Measurements from ENCODE around the gene C13orf46. TPM values are rescaled to one million over a fixed set of nuclear protein-coding genes. Genes with fewer than 3 reads are reported as not detected.

C13orf46 gene
- total RNA-seq, 4 donors from 2014 or later: not detected

DNA sequence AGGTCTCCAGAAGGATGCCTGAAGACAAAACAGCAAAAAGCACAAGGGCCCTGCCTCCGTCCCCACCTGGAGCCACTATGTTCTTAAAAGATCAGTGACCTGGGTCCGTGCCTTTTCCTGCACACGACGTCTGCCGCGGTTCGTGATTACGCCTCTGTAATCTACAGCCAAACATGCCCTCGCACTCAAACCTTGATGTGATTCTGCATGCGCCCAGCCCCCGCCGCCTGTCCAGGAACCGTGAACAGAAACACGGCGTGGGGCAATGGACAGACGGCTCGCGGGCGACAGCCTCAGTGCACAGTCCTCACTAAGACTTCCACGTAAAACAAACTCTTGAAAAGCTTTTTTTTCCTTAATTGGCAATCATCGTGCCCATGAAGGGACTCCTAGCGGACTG is 15.5 kb downstream of the C13orf46 start:
- WGBS, 2 donors: 92 to 94% methylated on average over 21 to 22 of the region's 22 CpGs
- no peaks in the 10 kb centered on the region for H3K4me1 ChIP-seq
- no peaks in the 10 kb centered on the region for H3K36me3 ChIP-seq
- no peak overlapping the region for H3K27ac ChIP-seq
- no peak for TF ChIP-seq CTCF (IDR thresholded peaks at IDR 0.05)
- TF ChIP-seq POLR2A (IDR thresholded peaks at IDR 0.05): no peak
- H3K27me3 ChIP-seq: no peaks in the 10 kb centered on the region
- intact Hi-C loops (cut with DNase I): no loop called here
- H3K4me3 ChIP-seq: no peak overlapping the region
- H3K9me3 ChIP-seq: peaks cover 0 to 4% (median 0%) of the 10 kb centered on the region in 3 donors
- no peak for DNase-seq

DNA sequence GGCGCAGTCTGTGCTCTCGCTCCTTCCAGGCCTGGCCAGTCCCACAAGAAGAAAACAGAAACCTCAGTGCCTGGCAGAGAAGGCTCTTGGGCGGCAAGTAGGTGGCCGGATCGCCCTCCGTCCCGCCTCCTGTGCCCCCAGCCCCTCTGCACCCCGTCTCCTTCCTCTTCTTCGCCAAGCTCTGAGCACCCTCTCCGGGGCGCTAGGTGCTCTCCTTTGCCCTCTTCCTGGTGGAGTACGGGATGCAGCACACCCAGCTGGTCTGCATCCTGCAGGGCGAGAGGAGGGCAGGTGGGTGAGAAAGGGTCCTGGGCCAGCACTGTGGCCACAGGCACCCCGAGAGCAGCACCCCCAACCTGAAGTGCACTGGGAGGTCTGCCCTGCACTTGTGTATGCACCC is 17.3 kb downstream of the C13orf46 start:
- peaks cover 0 to 4% (median 0%) of the 10 kb centered on the region in 3 donors for H3K9me3 ChIP-seq
- H3K27me3 ChIP-seq: peaks cover 0 to 6% (median 0%) of the 10 kb centered on the region in 4 donors
- H3K4me3 ChIP-seq: no peak overlapping the region
- WGBS, 2 donors: 76 to 88% methylated on average over 3 to 5 of the region's 14 CpGs
- H3K27ac ChIP-seq: no peak overlapping the region
- intact Hi-C loops (cut with DNase I): no loop called here
- no peak for DNase-seq
- TF ChIP-seq POLR2A (IDR thresholded peaks at IDR 0.05) (no peak), CTCF (IDR thresholded peaks at IDR 0.05) (no peak)
- peaks cover under 1 to 3% (median 1%) of the 10 kb centered on the region in 3 donors for H3K4me1 ChIP-seq
- H3K36me3 ChIP-seq: no peaks in the 10 kb centered on the region

- no peak overlapping the region for H3K4me3 ChIP-seq
- intact Hi-C loops (cut with DNase I): no loop called here
- TF ChIP-seq POLR2A (IDR thresholded peaks at IDR 0.05) (no peak), CTCF (IDR thresholded peaks at IDR 0.05) (no peak)
- H3K27me3 ChIP-seq: peaks cover 0 to 6% (median 0%) of the 10 kb centered on the region in 4 donors
- 89 to 92% methylated on average over 27 of the region's 27 CpGs for WGBS, 2 donors
- DNase-seq: no peak
- no peaks in the 10 kb centered on the region for H3K36me3 ChIP-seq
- peaks cover 0 to 4% (median 0%) of the 10 kb centered on the region in 3 donors for H3K9me3 ChIP-seq
- H3K27ac ChIP-seq: no peak overlapping the region
- peaks cover 6 to 12% (median 9%) of the 10 kb centered on the region in 3 donors for H3K4me1 ChIP-seq
Measured at GRCh38 chr13:113955691-113956090, 18.2 kb downstream of the C13orf46 start.

DNA sequence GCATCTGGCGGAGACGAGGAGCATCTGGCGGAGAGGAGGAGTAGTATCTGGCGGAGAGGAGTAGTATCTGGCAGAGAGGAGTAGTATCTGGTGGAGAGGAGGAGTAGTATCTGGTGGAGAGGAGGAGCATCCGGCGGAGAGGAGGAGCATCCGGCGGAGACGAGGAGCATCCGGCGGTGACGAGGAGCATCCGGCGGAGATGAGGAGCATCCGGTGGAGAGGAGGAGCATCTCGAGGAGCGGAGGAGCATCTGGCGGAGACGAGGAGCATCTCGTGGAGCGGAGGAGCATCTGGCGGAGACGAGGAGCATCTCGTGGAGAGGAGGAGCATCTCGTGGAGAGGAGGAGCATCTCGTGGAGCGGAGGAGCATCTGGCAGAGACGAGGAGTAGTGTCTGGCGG is 18.6 kb downstream of the C13orf46 start:
- peaks cover 0 to 4% (median 0%) of the 10 kb centered on the region in 3 donors for H3K9me3 ChIP-seq
- peaks cover 6 to 14% (median 12%) of the 10 kb centered on the region in 3 donors for H3K4me1 ChIP-seq
- WGBS, 2 donors: 87 to 88% methylated on average over 29 of the region's 29 CpGs
- no peak overlapping the region for H3K27ac ChIP-seq
- no peak for DNase-seq
- H3K4me3 ChIP-seq: no peak overlapping the region
- no peaks in the 10 kb centered on the region for H3K36me3 ChIP-seq
- intact Hi-C loops (cut with DNase I): no loop called here
- H3K27me3 ChIP-seq: peaks cover 0 to 6% (median 0%) of the 10 kb centered on the region in 4 donors
- no peak for TF ChIP-seq POLR2A (IDR thresholded peaks at IDR 0.05)
- no peak for TF ChIP-seq CTCF (IDR thresholded peaks at IDR 0.05)

DNA sequence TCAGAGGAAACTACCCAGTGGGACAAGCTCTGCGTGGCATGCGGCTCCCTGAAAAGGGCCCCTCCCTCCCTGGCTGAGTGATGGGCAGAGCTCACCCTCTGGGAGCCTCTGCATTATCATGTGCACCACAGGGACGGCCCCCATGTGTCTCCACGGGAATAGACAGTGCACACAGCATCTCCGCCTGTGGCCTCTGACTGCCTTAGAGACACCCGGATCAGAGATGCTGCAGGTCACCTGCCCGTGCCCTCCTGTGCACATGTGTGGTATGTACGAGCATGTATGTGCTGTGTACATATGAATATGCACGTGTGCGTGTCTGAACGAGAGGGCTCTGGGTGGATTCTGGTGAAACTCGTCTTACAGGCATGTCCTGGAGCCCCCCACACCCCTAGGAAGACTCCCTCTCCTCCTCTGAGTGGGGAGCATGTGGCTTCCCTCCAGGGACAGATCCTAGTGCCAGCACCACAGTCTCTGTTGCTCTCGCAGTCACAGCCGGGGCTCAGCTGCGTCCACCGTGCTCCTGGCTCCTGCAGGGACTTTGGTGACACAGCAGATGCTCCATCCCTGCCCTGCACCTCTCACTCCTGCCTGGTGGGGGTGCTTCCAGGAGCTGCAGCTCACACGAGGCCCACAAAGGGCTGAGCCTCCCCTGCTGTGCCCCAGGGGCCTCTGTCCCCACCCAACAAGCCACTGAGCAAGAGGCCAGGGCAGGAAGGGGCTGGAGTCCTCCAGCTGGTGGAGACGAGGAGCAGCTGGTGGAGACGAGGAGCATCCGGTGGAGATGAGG is 19.6 kb downstream of the C13orf46 start:
- H3K36me3 ChIP-seq: no peaks in the 10 kb centered on the region
- H3K27ac ChIP-seq: no peak overlapping the region
- H3K27me3 ChIP-seq: peaks cover 0 to 6% (median 0%) of the 10 kb centered on the region in 4 donors
- TF ChIP-seq POLR2A (IDR thresholded peaks at IDR 0.05) (no peak), CTCF (IDR thresholded peaks at IDR 0.05) (no peak)
- H3K4me3 ChIP-seq: no peak overlapping the region
- H3K4me1 ChIP-seq: peaks cover 6 to 14% (median 12%) of the 10 kb centered on the region in 3 donors
- no peak for DNase-seq
- H3K9me3 ChIP-seq: peaks cover 0 to under 1% (median 0%) of the 10 kb centered on the region in 3 donors
- intact Hi-C loops (cut with DNase I): no loop called here
- 90 to 100% methylated on average over 2 to 4 of the region's 20 CpGs for WGBS, 2 donors

Measured in esophagus squamous epithelium (tissue), 5 donors.